K562 (cell line): ENCODE data around the gene LMAN1L. TPM values are rescaled to one million over a fixed set of nuclear protein-coding genes. Genes with fewer than 3 reads are reported as not detected.

ENCODE experiments used
- ATAC-seq: fragments of 200-7000 bp; cut with Tn5 transposase; 3 replicates; pipeline ENCODE4 v1.9.1; 2020; ENCODE audit warnings: moderate library complexity
- BruUV-seq: library from RNA; stranded (reverse); fragments of 400-500 nt; replicated peaks from 2 replicates; lab custom pipeline; 2021; lab: Mats Ljungman, UMichigan
- CTCF ChIA-PET: fragments of 300-600 bp; formaldehyde crosslinking; extraction: SDS; loops from one replicate; lab custom pipeline; 2021; ENCODE audit warnings: low intra/inter-chr PET ratio; lab: Yijun Ruan, JAX
- POLR2A ChIA-PET: fragments of 300-600, 350-650 bp; sonication (Branson Sonifier 250); formaldehyde crosslinking; extraction: SDS; loops from one replicate; lab custom pipeline; 2021; ENCODE audit warnings: antibody characterized with exemption, inconsistent platforms; lab: Yijun Ruan, JAX
- DNase-seq, 4 experiments: peaks; one replicate each; pipeline versions ENCODE4 v3.0.0 to v3.0.0-alpha.2; 2011 to 2018; ENCODE audit warnings: low spot score in 3 of 4, mixed read lengths in 3 of 4; ENCODE audit errors: extremely low read depth in 1 of 4
- FAIRE-seq: peaks from 2 replicates; lab custom pipeline; 2011; peaks lifted over from hg19 to GRCh38; lab: Jason Lieb, UNC
- H2AFZ ChIP-seq: 2 replicates; pipeline ENCODE4 v1.6.0; 2011; ENCODE audit warnings: low read depth, low read length, control low read depth, inconsistent platforms
- H3K27ac ChIP-seq: fragments of 200-600 bp; 3 replicates; pipeline ENCODE4 v1.8.0; 2011; ENCODE audit warnings: low read depth, mild to moderate bottlenecking, control low read depth, inconsistent platforms, low read length, moderate library complexity, mixed read lengths; ENCODE audit errors: extremely low read depth
- H3K27me3 ChIP-seq, 2 experiments: fragments of 300-600 bp in 1 of 2; 2 replicates in 1 of 2; 3 replicates in 1 of 2; pipeline versions ENCODE4 v1.6.0 to v1.8.0; 2011; ENCODE audit warnings: inconsistent platforms in 2 of 2, low read length in 2 of 2, mild to moderate bottlenecking in 1 of 2, mixed read lengths in 1 of 2, moderate library complexity in 1 of 2; ENCODE audit not compliant: control insufficient read depth in 2 of 2, insufficient read depth in 2 of 2
- H3K36me3 ChIP-seq: fragments of 300-600 bp; 3 replicates; pipeline ENCODE4 v1.8.0; 2011; ENCODE audit warnings: mild to moderate bottlenecking, low read length, inconsistent platforms; ENCODE audit not compliant: control insufficient read depth, insufficient read depth
- H3K4me1 ChIP-seq, 2 experiments: fragments of 200-600 bp in 1 of 2; replicated peaks in 1 of 2; 2 replicates in 1 of 2; 3 replicates in 1 of 2; pipeline versions ENCODE4 v1.5.1 to v1.8.0; 2011; ENCODE audit warnings: inconsistent platforms in 2 of 2, low read length in 2 of 2, mild to moderate bottlenecking in 1 of 2, mixed read lengths in 1 of 2, moderate library complexity in 1 of 2; ENCODE audit not compliant: control insufficient read depth in 2 of 2, insufficient read depth in 2 of 2
- H3K4me2 ChIP-seq: 2 replicates; pipeline ENCODE4 v1.6.1; 2011; ENCODE audit warnings: low read length, control low read depth, inconsistent platforms, mixed read lengths; ENCODE audit not compliant: insufficient read depth
- H3K4me3 ChIP-seq: fragments of 200-600 bp; sonication (generic), shearing (Covaris generic); 2 replicates; pipeline ENCODE4 v1.5.1; 2016; ENCODE audit warnings: control low read depth, inconsistent platforms
- H3K79me2 ChIP-seq: fragments of 200-600 bp; 3 replicates; pipeline ENCODE4 v1.8.0; 2011; ENCODE audit warnings: low read length, inconsistent platforms; ENCODE audit not compliant: control insufficient read depth, insufficient read depth
- H3K9ac ChIP-seq, 2 experiments: 2 replicates each; pipeline versions ENCODE4 v1.6.0 to v1.6.1; 2011; ENCODE audit warnings: low read depth in 2 of 2, low read length in 2 of 2, control low read depth in 1 of 2, inconsistent platforms in 1 of 2, mild to moderate bottlenecking in 1 of 2, mixed read lengths in 1 of 2; ENCODE audit not compliant: insufficient read depth in 1 of 2
- H3K9me1 ChIP-seq: one replicate; pipeline ENCODE4 v1.6.0; 2011; ENCODE audit warnings: inconsistent platforms, mild to moderate bottlenecking, low read length, moderate library complexity; ENCODE audit not compliant: control insufficient read depth, insufficient read depth
- H3K9me3 ChIP-seq: replicated peaks from 2 replicates; pipeline ENCODE4 v1.5.1; 2011; ENCODE audit warnings: low read depth, low read length, inconsistent platforms; ENCODE audit not compliant: control insufficient read depth, insufficient read depth
- H4K20me1 ChIP-seq: replicated peaks from 2 replicates; pipeline ENCODE4 v1.6.1; 2011; ENCODE audit warnings: low read length, inconsistent platforms, mixed read lengths; ENCODE audit not compliant: control insufficient read depth, insufficient read depth
- ATF1 ChIP-seq, 2 experiments: fragments of 450-650 bp in 1 of 2; IDR thresholded peaks; 2 replicates each; pipeline ENCODE4 v1.6.1; 2016; ENCODE audit warnings: missing compliant biosample characterization in 1 of 2, missing genetic modification characterization in 1 of 2
- CXXC5 ChIP-seq: fragments of 250-450 bp; sonication (Bioruptor Pico); IDR thresholded peaks from 2 replicates; pipeline ENCODE4 v1.8.0; 2022; ENCODE audit warnings: inconsistent platforms, mild to moderate bottlenecking, moderate library complexity
- ETV5 ChIP-seq: sonication (generic); formaldehyde crosslinking; IDR thresholded peaks from 2 replicates; pipeline ENCODE4 v1.4.0; 2020; ENCODE audit warnings: low read depth, mild to moderate bottlenecking, missing genetic modification reagents
- HES1 ChIP-seq: fragments of 450-650 bp; IDR thresholded peaks from 2 replicates; pipeline ENCODE4 v1.6.1; 2016; ENCODE audit warnings: low read depth, mild to moderate bottlenecking, moderate library complexity
- HOMEZ ChIP-seq: fragments of 250-450 bp; sonication (Bioruptor Pico); IDR thresholded peaks from 2 replicates; pipeline ENCODE4 v1.4.0; 2020; ENCODE audit warnings: mild to moderate bottlenecking, moderate library complexity
- SAP30 ChIP-seq: fragments of 200-600 bp; sonication (generic); IDR thresholded peaks from 2 replicates; pipeline ENCODE4 v1.6.1; 2012; ENCODE audit warnings: borderline replicate concordance, low read depth, mild to moderate bottlenecking, moderate library complexity, low read length, control low read depth, inconsistent platforms; ENCODE audit not compliant: insufficient read depth, poor library complexity, severe bottlenecking
- ZNF830 ChIP-seq: fragments of 250-450 bp; sonication (Bioruptor Pico); IDR thresholded peaks from 2 replicates; pipeline ENCODE4 v1.5.0; 2021; ENCODE audit warnings: mild to moderate bottlenecking
- WGBS: fragments of 100-300 bp; shearing (Covaris generic); methylation state at CpG from one replicate; pipeline ENCODE4 v1.1.6; 2016; ENCODE audit warnings: low coverage, mixed read lengths; ENCODE audit not compliant: insufficient coverage; ENCODE audit errors: missing lambda C conversion rate; 5-methylcytosine and 5-hydroxymethylcytosine counted together
- in situ Hi-C: fragments of 300-500 bp; cut with MboI; formaldehyde crosslinking; loops from 4 replicates; pipeline ENCODE4 v1.15.0; 2018; ENCODE audit warnings: inconsistent platforms, mixed read lengths
- intact Hi-C: fragments of 100-400 bp; cut with micrococcal nuclease; formaldehyde crosslinking; loops from 2 replicates; pipeline ENCODE4 v1.14.2; 2022
- polyA plus RNA-seq, 8 experiments: library from polyadenylated mRNA; depleted of rRNA in 4 of 8; stranded (reverse) in 5 of 8; unstranded in 3 of 8; fragments of >200 nt; fragmentation: Nextera tagmentation in 2 of 8; fragmentation: Illumina TruSeq in 1 of 8; extraction: Ambion mirVana in 2 of 8; extraction: Trizol in 1 of 8; gene quantifications; 2 replicates each; pipeline versions ENCODE4 v1.2.1 to v1.2.3, GENCODE V29; 2011 to 2014; ENCODE audit warnings: inconsistent platforms in 1 of 8, missing spikeins in 1 of 8
- total RNA-seq, 7 experiments: library from RNA; depleted of rRNA in 6 of 7; stranded (reverse); fragments of >200 nt in 6 of 7; fragmentation: Illumina TruSeq in 2 of 7; extraction: Trizol in 2 of 7; gene quantifications; 2 replicates each; pipeline versions ENCODE4 v1.2.1 to v1.2.3, GENCODE V29; 2011 to 2021; ENCODE audit warnings: low replicate concordance in 1 of 7

The LMAN1L gene
- total and polyA plus RNA-seq, 9 of the 15 experiments (the other 6 are each of a cell fraction or from before 2014, with no cell fraction given) = not detected

GRCh38 chr15:74828835-74829234, 16.2 kb downstream of the LMAN1L start:
- H3K27ac ChIP-seq = no peak overlapping the region
- 3% methylated on average over 6 of the region's 6 CpGs for WGBS
- H3K4me3 ChIP-seq = no peak overlapping the region
- CTCF ChIA-PET = interaction anchor here (0.6 kb wide), 1 partner anchor 14 kb away, joined by 3 read pairs; the partner anchor contains the start of gene ULK3
- ATAC-seq (no peak), DNase-seq (no peak), FAIRE-seq (no peak)
- H2AFZ ChIP-seq = no peak overlapping the region
- no peaks in the 10 kb centered on the region for H3K9me3 ChIP-seq
- no peak for TF ChIP-seq CXXC5
- POLR2A ChIA-PET = no interaction called here
- H3K79me2 ChIP-seq = no peaks in the 10 kb centered on the region
- in situ Hi-C loops (no loop called here), intact Hi-C loops (no loop called here)
- no TSS peak for BruUV-seq
- peaks cover 13% of the 10 kb centered on the region; the same call in 1 of the 2 replicates for H4K20me1 ChIP-seq
- peaks cover 0 to 17% of the 10 kb centered on the region in 2 experiments; a peak in 2 of 5 replicates for H3K4me1 ChIP-seq
- no peaks in the 10 kb centered on the region for H3K9me1 ChIP-seq
- no peak overlapping the region for H3K4me2 ChIP-seq
- no peaks in the 10 kb centered on the region for H3K36me3 ChIP-seq
- H3K27me3 ChIP-seq = peaks cover 21 to 56% of the 10 kb centered on the region in 2 experiments
- H3K9ac ChIP-seq = no peak overlapping the region

- ATAC-seq = no peak
- ChIA-PET CTCF (interaction anchor here (0.6 kb wide), 1 partner anchor 14 kb away, joined by 3 read pairs; the partner anchor contains the start of gene ULK3), POLR2A (interaction anchor here (0.9 kb wide), 1 partner anchor 14 kb away, joined by 4 read pairs; no protein-coding TSS in a partner anchor)
- Histone ChIP-seq H2AFZ (no peak overlapping the region), H3K27me3 (peaks cover 20 to 50% of the 10 kb centered on the region in 2 experiments), H3K4me1 (peaks cover 0 to 17% of the 10 kb centered on the region in 2 experiments; a peak in 2 of 5 replicates), H3K9me3 (no peaks in the 10 kb centered on the region), H3K79me2 (no peaks in the 10 kb centered on the region), H3K4me2 (no peak overlapping the region), H3K27ac (no peak overlapping the region), H3K9me1 (no peaks in the 10 kb centered on the region), H3K4me3 (no peak overlapping the region), H4K20me1 (peaks cover 13% of the 10 kb centered on the region; the same call in 1 of the 2 replicates), H3K9ac (no peak overlapping the region), H3K36me3 (no peaks in the 10 kb centered on the region)
- 1% methylated on average over 3 of the region's 3 CpGs for WGBS
- no TSS peak for BruUV-seq
- FAIRE-seq = no peak
- intact Hi-C loops (no loop called here), in situ Hi-C loops (no loop called here)
- DNase-seq = no peak
- TF ChIP-seq HOMEZ = no peak
- TF ChIP-seq ATF1 (CRISPR knock-in tag; IDR thresholded peaks at IDR 0.05) = no peak
- no peak for TF ChIP-seq ATF1 (tag; IDR thresholded peaks at IDR 0.05)
- no peak for TF ChIP-seq ETV5
- no peak for TF ChIP-seq HES1
- no peak for TF ChIP-seq ZNF830 (CRISPR knock-in tag)
- no peak for TF ChIP-seq SAP30
Measured at GRCh38 chr15:74829486-74829885, 16.9 kb downstream of the LMAN1L start.
